Upper lobe of left lung (tissue), 6 donors: Measurements from ENCODE around the gene TMCC1. TPM values are rescaled to one million over a fixed set of nuclear protein-coding genes. Genes with fewer than 3 reads are reported as not detected.

Source experiments
- ATAC-seq, 2 donors: fragments of 200-7000 bp; cut with Tn5 transposase; one replicate each; pipeline ENCODE4 v1.9.1; 2022; ENCODE audit warnings: mild to moderate bottlenecking in 2 of 2, moderate library complexity in 2 of 2; ENCODE audit not compliant: low FRiP score in 2 of 2
- DNase-seq, 2 donors: peaks; one replicate each; pipeline ENCODE4 v3.0.0-alpha.2; 2019 to 2020
- H3K27ac ChIP-seq, 4 donors: fragments of 200-600 bp; sonication (generic); one replicate each; pipeline ENCODE4 v1.5.1; 2016 to 2019
- H3K27me3 ChIP-seq, 4 donors: fragments of 200-600 bp; sonication (generic); one replicate each; pipeline ENCODE4 v1.5.1; 2017 to 2019
- H3K36me3 ChIP-seq, 4 donors: fragments of 200-600 bp; sonication (generic); one replicate each; pipeline ENCODE4 v1.5.1; 2016 to 2019
- H3K4me1 ChIP-seq, 4 donors: fragments of 200-600 bp; sonication (generic); one replicate each; pipeline ENCODE4 v1.5.1; 2018 to 2019
- H3K4me3 ChIP-seq, 4 donors: fragments of 200-600 bp; sonication (generic); one replicate each; pipeline ENCODE4 v1.5.1; 2017 to 2019; ENCODE audit warnings: mild to moderate bottlenecking in 2 of 4, moderate library complexity in 1 of 4
- H3K9me3 ChIP-seq, 4 donors: fragments of 200-600 bp; sonication (generic); one replicate each; pipeline ENCODE4 v1.5.1; 2018 to 2019
- CTCF ChIP-seq, 6 experiments: fragments of 450-650 bp in 4 of 6; fragments of 200-600 bp in 2 of 6; sonication (generic) in 2 of 6; IDR thresholded peaks; one replicate each; pipeline ENCODE4 v1.5.1; 2016 to 2019; ENCODE audit warnings: antibody characterized with exemption in 6 of 6
- EP300 ChIP-seq, 4 donors: sonication (generic); formaldehyde crosslinking; IDR thresholded peaks; one replicate each; pipeline ENCODE4 v1.5.1; 2017; ENCODE audit warnings: antibody characterized with exemption in 4 of 4, control low read depth in 2 of 4
- POLR2A ChIP-seq, 4 donors: fragments of 450-650 bp; IDR thresholded peaks; one replicate each; pipeline ENCODE4 v1.5.1; 2016 to 2017; ENCODE audit warnings: antibody characterized with exemption in 4 of 4, mild to moderate bottlenecking in 2 of 4
- POLR2AphosphoS5 ChIP-seq, 2 donors: sonication (generic); formaldehyde crosslinking; IDR thresholded peaks; one replicate each; pipeline ENCODE4 v1.5.1; 2017; ENCODE audit warnings: antibody characterized with exemption in 2 of 2
- WGBS, 2 donors: methylation state at CpG; one replicate each; pipeline ENCODE4 v1.1.5; 2017 to 2018; 5-methylcytosine and 5-hydroxymethylcytosine counted together
- total RNA-seq, 6 donors: library from RNA; depleted of rRNA in 4 of 6; stranded (reverse); fragments of >200 nt in 4 of 6; gene quantifications; one replicate each; pipeline versions ENCODE4 v1.1.0 to v1.2.1, GENCODE V29; 2016 to 2021
- donor health status: DM: no; HTN: no; CAD: no; lungs with moderate emphysema.
- donor health status: DM: no; HTN: yes; CAD: no; lungs with severe emphysema.

The TMCC1 gene
- total RNA-seq, 6 donors from 2014 or later, result 16.9 to 39.2 (median 27.9) TPM

GRCh38 chr3:129614927-129615363, 278.6 kb downstream of the TMCC1 start:
- no peaks in the 10 kb centered on the region for H3K36me3 ChIP-seq
- WGBS, 2 donors, result 10 to 49% methylated on average over 2 to 5 of the region's 5 CpGs
- H3K27me3 ChIP-seq, result no peaks in the 10 kb centered on the region
- no peak overlapping the region for H3K4me3 ChIP-seq
- H3K9me3 ChIP-seq, result no peaks in the 10 kb centered on the region
- DNase-seq (peak in 1 of 2 donors; percentile 84), ATAC-seq (peak; percentile 31 to 49)
- TF ChIP-seq POLR2AphosphoS5 (IDR thresholded peaks at IDR 0.05), result peak in 1 of 2 donors; percentile 76
- TF ChIP-seq CTCF (IDR thresholded peaks at IDR 0.05), result no peak
- peak in 1 of 4 donors; percentile 69 for TF ChIP-seq POLR2A (IDR thresholded peaks at IDR 0.05)
- TF ChIP-seq EP300 (IDR thresholded peaks at IDR 0.05), result peak in 1 of 4 donors; percentile 18
- H3K27ac ChIP-seq, result peak overlapping the region; percentile 73 to 86 (median 84)
- H3K4me1 ChIP-seq, result peaks cover 68 to 86% (median 84%) of the 10 kb centered on the region in 4 donors

GRCh38 chr3:129614435-129614834, 279.1 kb downstream of the TMCC1 start:
- Histone ChIP-seq H3K36me3 (no peaks in the 10 kb centered on the region), H3K4me1 (peaks cover 68 to 86% (median 83%) of the 10 kb centered on the region in 4 donors), H3K27me3 (no peaks in the 10 kb centered on the region), H3K4me3 (no peak overlapping the region), H3K9me3 (no peaks in the 10 kb centered on the region), H3K27ac (peak overlapping the region; percentile 73 to 86 (median 84))
- 74 to 85% methylated on average over 5 to 9 of the region's 9 CpGs for WGBS, 2 donors
- no peak for TF ChIP-seq EP300 (IDR thresholded peaks at IDR 0.05)
- TF ChIP-seq CTCF (IDR thresholded peaks at IDR 0.05), result no peak
- TF ChIP-seq POLR2A (IDR thresholded peaks at IDR 0.05), result no peak
- no peak for TF ChIP-seq POLR2AphosphoS5 (IDR thresholded peaks at IDR 0.05)
- DNase-seq (no peak), ATAC-seq (no peak)

GRCh38 chr3:129613367-129613740, 280.2 kb downstream of the TMCC1 start:
- H3K4me3 ChIP-seq, result no peak overlapping the region
- ATAC-seq (no peak), DNase-seq (no peak)
- H3K36me3 ChIP-seq, result no peaks in the 10 kb centered on the region
- H3K4me1 ChIP-seq, result peaks cover 67 to 86% (median 82%) of the 10 kb centered on the region in 4 donors
- H3K27me3 ChIP-seq, result no peaks in the 10 kb centered on the region
- no peaks in the 10 kb centered on the region for H3K9me3 ChIP-seq
- peak overlapping the region in 3 of 4 donors; percentile 55 to 82 (median 77) for H3K27ac ChIP-seq
- TF ChIP-seq POLR2A (IDR thresholded peaks at IDR 0.05), result no peak
- no peak for TF ChIP-seq POLR2AphosphoS5 (IDR thresholded peaks at IDR 0.05)
- no peak for TF ChIP-seq EP300 (IDR thresholded peaks at IDR 0.05)
- TF ChIP-seq CTCF (IDR thresholded peaks at IDR 0.05), result no peak
- 79 to 82% methylated on average over 3 of the region's 3 CpGs for WGBS, 2 donors

- ATAC-seq (peak in 1 of 2 donors; percentile 15), DNase-seq (no peak)
- H3K36me3 ChIP-seq, result no peaks in the 10 kb centered on the region
- H3K4me3 ChIP-seq, result no peak overlapping the region
- TF ChIP-seq EP300 (IDR thresholded peaks at IDR 0.05) (no peak), POLR2AphosphoS5 (IDR thresholded peaks at IDR 0.05) (no peak), POLR2A (IDR thresholded peaks at IDR 0.05) (no peak), CTCF (IDR thresholded peaks at IDR 0.05) (no peak)
- no peaks in the 10 kb centered on the region for H3K27me3 ChIP-seq
- 61 to 65% methylated on average over 8 to 16 of the region's 16 CpGs for WGBS, 2 donors
- H3K9me3 ChIP-seq, result no peaks in the 10 kb centered on the region
- H3K27ac ChIP-seq, result peak overlapping the region; percentile 55 to 82 (median 66)
- peaks cover 67 to 86% (median 82%) of the 10 kb centered on the region in 4 donors for H3K4me1 ChIP-seq
These were observed 280.8 kb downstream of the TMCC1 start for GRCh38 chr3:129612534-129613366.
